ENCODE data around the gene NCKAP5. TPM values are rescaled to one million over a fixed set of nuclear protein-coding genes. Genes with fewer than 3 reads are reported as not detected.

Gene NCKAP5
- total and polyA plus RNA-seq, 2 of the 13 experiments (the other 11 are each of a cell fraction or from before 2014, with no cell fraction given), result 0.01 TPM; not detected in 1

DNA sequence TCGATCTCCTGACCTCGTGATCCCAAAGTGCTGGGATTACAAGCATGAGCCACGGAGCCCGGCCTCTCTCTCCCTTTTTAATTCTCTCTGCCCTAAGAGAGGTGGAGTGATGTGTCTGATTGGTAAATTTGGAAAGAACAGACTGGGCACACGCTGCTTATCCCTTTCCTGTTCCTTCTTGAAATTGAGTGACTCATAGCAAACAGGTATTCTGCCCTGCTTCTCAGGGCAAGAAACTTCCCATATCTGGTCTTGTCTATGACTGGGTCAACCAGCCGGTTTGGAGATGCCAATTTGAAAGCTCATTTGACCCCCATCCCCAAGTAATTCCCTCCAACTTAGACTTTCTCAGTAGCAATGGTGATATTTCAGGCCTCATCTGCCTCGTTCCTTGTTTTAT, 913.3 kb downstream of the NCKAP5 start (continued):
- TF ChIP-seq POGK (CRISPR knock-in tag; conservative IDR thresholded peaks at IDR 0.05), result no peak
- no peak for TF ChIP-seq AHR (CRISPR knock-in tag; IDR thresholded peaks at IDR 0.05)

DNA sequence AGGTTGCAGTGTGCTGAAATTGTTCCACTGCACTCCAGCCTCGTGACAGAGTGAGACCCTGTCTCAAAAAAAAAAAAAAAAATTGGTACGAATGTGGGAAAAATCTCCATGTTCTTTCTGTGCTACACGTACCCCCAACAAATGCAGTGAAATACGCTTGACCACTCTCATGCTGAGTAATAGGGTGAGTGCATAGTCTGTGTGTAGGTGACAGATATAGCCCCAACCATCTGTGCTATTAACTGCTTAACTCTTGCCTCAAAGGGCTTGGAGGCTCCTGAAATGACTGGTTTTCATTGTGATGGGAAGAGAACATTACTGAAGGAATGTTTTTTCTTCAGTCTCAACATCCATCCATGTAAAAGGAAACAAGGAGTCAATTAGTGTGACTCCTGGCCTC, 913.9 kb downstream of the NCKAP5 start:
- Histone ChIP-seq H2AFZ (ENCODE audit: low read length) (no peak overlapping the region), H3K9ac (ENCODE audit: insufficient read depth, low read depth, low read length) (no peak overlapping the region), H3K4me1 (ENCODE audit: insufficient read depth, low read length) (no peaks in the 10 kb centered on the region), H3K9me3 (ENCODE audit: low read length) (no peaks in the 10 kb centered on the region), H3K27me3 (ENCODE audit: control insufficient read depth in 1 of 2, insufficient read depth in 2 of 2, low read length in 2 of 2) (no peaks in the 10 kb centered on the region), H3K27ac (ENCODE audit: extremely low read length, insufficient read depth, low read length) (no peak overlapping the region), H3K4me3 (replicated peaks in 1 of 3; ENCODE audit: insufficient read depth in 1 of 3, low read depth in 2 of 3, low read length in 3 of 3) (no peak overlapping the region), H4K20me1 (ENCODE audit: insufficient read depth, low read length) (no peaks in the 10 kb centered on the region), H3K79me2 (ENCODE audit: insufficient read depth, low read length) (no peaks in the 10 kb centered on the region), H3K36me3 (replicated peaks in 1 of 2; ENCODE audit: control insufficient read depth in 1 of 2, insufficient read depth in 2 of 2, low read length in 2 of 2) (no peaks in the 10 kb centered on the region), H3K4me2 (ENCODE audit: low read depth, low read length) (no peak overlapping the region)
- ATAC-seq (no peak), FAIRE-seq (no peak), DNase-seq (ENCODE audit: low spot score) (no peak)
- TF ChIP-seq SAP130 (CRISPR knock-in tag; IDR thresholded peaks at IDR 0.05; ENCODE audit: low read depth), result no peak
- no peak for TF ChIP-seq MAF1 (CRISPR knock-in tag; IDR thresholded peaks at IDR 0.05; ENCODE audit: borderline replicate concordance)
- TF ChIP-seq HNRNPH1 (optimal IDR thresholded peaks at IDR 0.05; ENCODE audit: low read depth, low read length), result no peak
- no peak for TF ChIP-seq HNRNPL (IDR thresholded peaks at IDR 0.05; ENCODE audit: low read depth, low read length)
- ChIA-PET CTCF (ENCODE audit: low intra/inter-chr PET ratio, low total read pairs) (no interaction called here), POLR2A (no interaction called here)
- BruUV-seq (replicated peaks), result no TSS peak
- intact Hi-C loops (cut with micrococcal nuclease; ENCODE audit: unreplicated experiment), result loop anchor here (5.0 to 10.0 kb wide), 2 partner anchors 107 to 390 kb away; no protein-coding TSS in a partner anchor
- WGBS (ENCODE audit: low lambda C conversion rate), result 26% methylated on average over 4 of the region's 4 CpGs
- in situ Hi-C loops (cut with HindIII; ENCODE audit: extremely low pct_ligation_motif_present, low pct_unique_long_range_greater_than_20kb), result loop anchor here (10.0 to 25.0 kb wide), 2 partner anchors 508 to 1190 kb away; no protein-coding TSS in a partner anchor

Measured in HepG2 (cell line).